Adrenal gland (tissue), 5 donors: Measurements from ENCODE around the gene FBXW10.
"Not testable (repeated sequence)": the region's sequence is repeated elsewhere in the genome, so short reads cannot be mapped to it uniquely, and the experiment has no call there.

Source experiments
- CTCF ChIP-seq, 6 experiments: fragments of 450-650 bp in 4 of 6; fragments of 200-600 bp in 2 of 6; sonication (generic) in 1 of 6; IDR thresholded peaks; 1 replicate in 5 of 6; 2 replicates in 1 of 6; pipeline versions ENCODE4 v1.5.1 to v1.8.0; 2016 to 2021; ENCODE audit warnings: antibody characterized with exemption in 6 of 6, mild to moderate bottlenecking in 2 of 6, moderate library complexity in 1 of 6
- POLR2A ChIP-seq, 2 donors: fragments of 450-650 bp; IDR thresholded peaks; one replicate each; pipeline ENCODE4 v1.6.1; 2017; ENCODE audit warnings: antibody characterized with exemption in 2 of 2, mild to moderate bottlenecking in 2 of 2, moderate library complexity in 1 of 2
- donor health status: DM: no; HTN: no; CAD: no.

GRCh38 chr17:18794841-18795240, 51.0 kb downstream of the FBXW10 start:
- not testable (repeated sequence) for TF ChIP-seq CTCF, POLR2A (IDR thresholded peaks at IDR 0.05)
